HEK293 (cell line): Measurements from ENCODE around the gene CTSO.

Source experiments
- ZBTB17 ChIP-seq: fragments of 450-650 bp; formaldehyde crosslinking; IDR thresholded peaks from 2 replicates; pipeline ENCODE4 v1.5.1; 2016; ENCODE audit warnings: missing biosample characterization, missing genetic modification characterization
- ZBTB8A ChIP-seq: fragments of 450-650 bp; formaldehyde crosslinking; IDR thresholded peaks from 2 replicates; pipeline ENCODE4 v1.5.1; 2016; ENCODE audit warnings: missing biosample characterization, missing genetic modification characterization
- ZNF10 ChIP-seq: fragments of 450-650 bp; formaldehyde crosslinking; IDR thresholded peaks from 2 replicates; pipeline ENCODE4 v1.5.1; 2017; ENCODE audit warnings: missing biosample characterization, missing genetic modification characterization
- ZNF239 ChIP-seq: fragments of 450-650 bp; formaldehyde crosslinking; IDR thresholded peaks from 2 replicates; pipeline ENCODE4 v1.5.1; 2016; ENCODE audit warnings: missing biosample characterization, missing genetic modification characterization
- ZNF560 ChIP-seq: fragments of 450-650 bp; formaldehyde crosslinking; IDR thresholded peaks from 2 replicates; pipeline ENCODE4 v1.5.1; 2017; ENCODE audit warnings: missing biosample characterization, missing genetic modification characterization, borderline replicate concordance
- ZNF610 ChIP-seq: fragments of 450-650 bp; formaldehyde crosslinking; IDR thresholded peaks from 2 replicates; pipeline ENCODE4 v1.5.1; 2016; ENCODE audit warnings: missing biosample characterization, missing genetic modification characterization, borderline replicate concordance
- TF ChIP-seq, protein P1 (sequence below): fragments of 450-650 bp; formaldehyde crosslinking; IDR thresholded peaks from 2 replicates; pipeline ENCODE4 v1.5.1; 2016; ENCODE audit warnings: missing biosample characterization, missing genetic modification characterization
- TF ChIP-seq, protein P2 (sequence below): fragments of 450-650 bp; formaldehyde crosslinking; IDR thresholded peaks from 2 replicates; pipeline ENCODE4 v1.5.1; 2016; ENCODE audit warnings: missing biosample characterization, missing genetic modification characterization
- TF ChIP-seq, protein P3 (sequence below): fragments of 450-650 bp; formaldehyde crosslinking; IDR thresholded peaks from 2 replicates; pipeline ENCODE4 v1.5.1; 2016; ENCODE audit warnings: missing biosample characterization, missing genetic modification characterization

DNA sequence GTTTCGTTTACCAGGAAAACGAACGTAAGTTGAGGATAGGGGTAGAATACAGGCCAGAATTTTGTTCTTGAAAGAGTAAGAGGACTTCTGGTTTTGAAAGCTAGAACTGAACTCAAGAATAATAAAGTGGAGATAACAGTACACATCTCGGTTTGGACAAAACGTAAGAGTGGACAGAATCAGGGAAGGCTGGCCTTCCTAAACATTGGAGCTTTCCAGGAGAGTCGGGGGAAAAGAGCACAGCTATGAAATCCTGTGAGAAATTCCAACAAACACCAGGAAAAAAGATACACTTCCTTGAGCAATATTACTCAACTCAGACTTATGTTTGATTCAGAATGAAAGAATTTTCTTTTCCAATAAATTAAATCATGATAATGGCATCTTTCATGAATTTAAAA is 1.2 kb downstream of the CTSO start:
- TF ChIP-seq ZNF10 (no peak), ZNF560 (tag by site-specific recombination) (no peak), ZBTB17 (tag by site-specific recombination) (no peak), ZNF610 (tag by site-specific recombination) (no peak), ZNF239 (tag by site-specific recombination) (no peak), ZBTB8A (tag by site-specific recombination) (no peak)
- TF ChIP-seq, protein P1, sequence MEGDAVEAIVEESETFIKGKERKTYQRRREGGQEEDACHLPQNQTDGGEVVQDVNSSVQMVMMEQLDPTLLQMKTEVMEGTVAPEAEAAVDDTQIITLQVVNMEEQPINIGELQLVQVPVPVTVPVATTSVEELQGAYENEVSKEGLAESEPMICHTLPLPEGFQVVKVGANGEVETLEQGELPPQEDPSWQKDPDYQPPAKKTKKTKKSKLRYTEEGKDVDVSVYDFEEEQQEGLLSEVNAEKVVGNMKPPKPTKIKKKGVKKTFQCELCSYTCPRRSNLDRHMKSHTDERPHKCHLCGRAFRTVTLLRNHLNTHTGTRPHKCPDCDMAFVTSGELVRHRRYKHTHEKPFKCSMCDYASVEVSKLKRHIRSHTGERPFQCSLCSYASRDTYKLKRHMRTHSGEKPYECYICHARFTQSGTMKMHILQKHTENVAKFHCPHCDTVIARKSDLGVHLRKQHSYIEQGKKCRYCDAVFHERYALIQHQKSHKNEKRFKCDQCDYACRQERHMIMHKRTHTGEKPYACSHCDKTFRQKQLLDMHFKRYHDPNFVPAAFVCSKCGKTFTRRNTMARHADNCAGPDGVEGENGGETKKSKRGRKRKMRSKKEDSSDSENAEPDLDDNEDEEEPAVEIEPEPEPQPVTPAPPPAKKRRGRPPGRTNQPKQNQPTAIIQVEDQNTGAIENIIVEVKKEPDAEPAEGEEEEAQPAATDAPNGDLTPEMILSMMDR (tag by site-specific recombination): no peak
- TF ChIP-seq, protein P2, sequence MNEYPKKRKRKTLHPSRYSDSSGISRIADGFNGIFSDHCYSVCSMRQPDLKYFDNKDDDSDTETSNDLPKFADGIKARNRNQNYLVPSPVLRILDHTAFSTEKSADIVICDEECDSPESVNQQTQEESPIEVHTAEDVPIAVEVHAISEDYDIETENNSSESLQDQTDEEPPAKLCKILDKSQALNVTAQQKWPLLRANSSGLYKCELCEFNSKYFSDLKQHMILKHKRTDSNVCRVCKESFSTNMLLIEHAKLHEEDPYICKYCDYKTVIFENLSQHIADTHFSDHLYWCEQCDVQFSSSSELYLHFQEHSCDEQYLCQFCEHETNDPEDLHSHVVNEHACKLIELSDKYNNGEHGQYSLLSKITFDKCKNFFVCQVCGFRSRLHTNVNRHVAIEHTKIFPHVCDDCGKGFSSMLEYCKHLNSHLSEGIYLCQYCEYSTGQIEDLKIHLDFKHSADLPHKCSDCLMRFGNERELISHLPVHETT (tag by site-specific recombination): no peak
- TF ChIP-seq, protein P3, sequence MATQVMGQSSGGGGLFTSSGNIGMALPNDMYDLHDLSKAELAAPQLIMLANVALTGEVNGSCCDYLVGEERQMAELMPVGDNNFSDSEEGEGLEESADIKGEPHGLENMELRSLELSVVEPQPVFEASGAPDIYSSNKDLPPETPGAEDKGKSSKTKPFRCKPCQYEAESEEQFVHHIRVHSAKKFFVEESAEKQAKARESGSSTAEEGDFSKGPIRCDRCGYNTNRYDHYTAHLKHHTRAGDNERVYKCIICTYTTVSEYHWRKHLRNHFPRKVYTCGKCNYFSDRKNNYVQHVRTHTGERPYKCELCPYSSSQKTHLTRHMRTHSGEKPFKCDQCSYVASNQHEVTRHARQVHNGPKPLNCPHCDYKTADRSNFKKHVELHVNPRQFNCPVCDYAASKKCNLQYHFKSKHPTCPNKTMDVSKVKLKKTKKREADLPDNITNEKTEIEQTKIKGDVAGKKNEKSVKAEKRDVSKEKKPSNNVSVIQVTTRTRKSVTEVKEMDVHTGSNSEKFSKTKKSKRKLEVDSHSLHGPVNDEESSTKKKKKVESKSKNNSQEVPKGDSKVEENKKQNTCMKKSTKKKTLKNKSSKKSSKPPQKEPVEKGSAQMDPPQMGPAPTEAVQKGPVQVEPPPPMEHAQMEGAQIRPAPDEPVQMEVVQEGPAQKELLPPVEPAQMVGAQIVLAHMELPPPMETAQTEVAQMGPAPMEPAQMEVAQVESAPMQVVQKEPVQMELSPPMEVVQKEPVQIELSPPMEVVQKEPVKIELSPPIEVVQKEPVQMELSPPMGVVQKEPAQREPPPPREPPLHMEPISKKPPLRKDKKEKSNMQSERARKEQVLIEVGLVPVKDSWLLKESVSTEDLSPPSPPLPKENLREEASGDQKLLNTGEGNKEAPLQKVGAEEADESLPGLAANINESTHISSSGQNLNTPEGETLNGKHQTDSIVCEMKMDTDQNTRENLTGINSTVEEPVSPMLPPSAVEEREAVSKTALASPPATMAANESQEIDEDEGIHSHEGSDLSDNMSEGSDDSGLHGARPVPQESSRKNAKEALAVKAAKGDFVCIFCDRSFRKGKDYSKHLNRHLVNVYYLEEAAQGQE: no peak
